SU-DHL-6 (cell line): Measurements from ENCODE around the gene CELF5.

Experiments
- H2AFZ ChIP-seq: fragments of 200-600 bp; sonication (generic); 2 replicates; pipeline ENCODE4 v1.6.1; 2014; ENCODE audit warnings: low read depth, mild to moderate bottlenecking, moderate library complexity, mixed read lengths, antibody characterized with exemption, low read length; ENCODE audit not compliant: severe bottlenecking
- H3F3A ChIP-seq: fragments of 200-600 bp; shearing (Covaris generic); 2 replicates; pipeline ENCODE4 v1.6.0; 2016; ENCODE audit warnings: antibody characterized with exemption, mild to moderate bottlenecking; ENCODE audit not compliant: insufficient read depth
- H3K27ac ChIP-seq: fragments of 200-600 bp; sonication (generic); 2 replicates; pipeline ENCODE4 v1.5.1; 2016; ENCODE audit warnings: low read depth, mild to moderate bottlenecking, low read length, moderate library complexity, mixed read lengths
- H3K27me3 ChIP-seq: fragments of 200-600 bp; sonication (generic), shearing (Covaris generic); 2 replicates; pipeline ENCODE4 v1.6.0; 2014; ENCODE audit warnings: mild to moderate bottlenecking, low read length
- H3K36me3 ChIP-seq: fragments of 200-600 bp; sonication (generic); 2 replicates; pipeline ENCODE4 v1.6.1; 2014; ENCODE audit warnings: mild to moderate bottlenecking, low read length, mixed read lengths
- H3K4me2 ChIP-seq: fragments of 300-600, 200-600 bp; shearing (Covaris generic), sonication (generic); 2 replicates; pipeline ENCODE4 v1.6.0; 2014; ENCODE audit warnings: low read length, low read depth, mild to moderate bottlenecking; ENCODE audit not compliant: poor library complexity, severe bottlenecking
- H3K4me3 ChIP-seq: fragments of 200-600 bp; sonication (generic); 2 replicates; pipeline ENCODE4 v1.5.1; 2014; ENCODE audit warnings: antibody characterized with exemption, low read length, mild to moderate bottlenecking, mixed read lengths; ENCODE audit not compliant: insufficient read depth, poor library complexity, severe bottlenecking
- H3K79me2 ChIP-seq: fragments of 200-600 bp; sonication (generic); 2 replicates; pipeline ENCODE4 v1.6.1; 2014; ENCODE audit warnings: mild to moderate bottlenecking, low read length, moderate library complexity; ENCODE audit not compliant: insufficient read depth
- H3K9ac ChIP-seq: fragments of 200-600 bp; sonication (generic); 2 replicates; pipeline ENCODE4 v1.7.0; 2014; ENCODE audit warnings: mild to moderate bottlenecking, low read length
- H3K9me2 ChIP-seq: fragments of 200-600 bp; sonication (generic); replicated peaks from 2 replicates; pipeline ENCODE4 v1.6.1; 2014; ENCODE audit warnings: low read length; ENCODE audit not compliant: insufficient read depth
- H3K9me3 ChIP-seq: fragments of 200-600 bp; sonication (generic); 2 replicates; pipeline ENCODE4 v1.6.1; 2014; ENCODE audit warnings: low read length, mixed read lengths; ENCODE audit not compliant: insufficient read depth
- H4K20me1 ChIP-seq: fragments of 200-600 bp; sonication (generic); 2 replicates; pipeline ENCODE4 v1.6.1; 2014; ENCODE audit warnings: low read depth, mild to moderate bottlenecking, antibody characterized with exemption, low read length, moderate library complexity, mixed read lengths
- CTCF ChIP-seq: fragments of 200-600 bp; sonication (generic); IDR thresholded peaks from one replicate; pipeline ENCODE4 v1.5.1; 2017; ENCODE audit warnings: antibody characterized with exemption, mild to moderate bottlenecking, low read length, moderate library complexity; ENCODE audit not compliant: insufficient read depth, poor library complexity, severe bottlenecking
- EZH2phosphoT487 ChIP-seq: fragments of 200-600 bp; sonication (generic), shearing (Covaris generic); conservative IDR thresholded peaks from 2 replicates; pipeline ENCODE4 v1.6.1; 2018; ENCODE audit warnings: mild to moderate bottlenecking, antibody characterized with exemption, low read length, moderate library complexity, mixed read lengths

Gene CELF5

GRCh38 chr19:3310711-3311110, 86.2 kb downstream of the CELF5 start:
- H3K4me2 ChIP-seq, result no peak overlapping the region
- TF ChIP-seq EZH2phosphoT487 (no peak), CTCF (no peak)
- H3K4me3 ChIP-seq, result no peak overlapping the region
- no peaks in the 10 kb centered on the region for H3K36me3 ChIP-seq
- no peaks in the 10 kb centered on the region for H3K27me3 ChIP-seq
- no peaks in the 10 kb centered on the region for H3F3A ChIP-seq
- no peaks in the 10 kb centered on the region for H3K79me2 ChIP-seq
- H3K9ac ChIP-seq, result no peak overlapping the region
- no peaks in the 10 kb centered on the region for H3K9me2 ChIP-seq
- no peaks in the 10 kb centered on the region for H4K20me1 ChIP-seq
- no peak overlapping the region for H2AFZ ChIP-seq
- H3K27ac ChIP-seq, result no peak overlapping the region
- no peaks in the 10 kb centered on the region for H3K9me3 ChIP-seq

- H4K20me1 ChIP-seq, result no peaks in the 10 kb centered on the region
- no peak overlapping the region for H3K9ac ChIP-seq
- no peaks in the 10 kb centered on the region for H3K79me2 ChIP-seq
- no peaks in the 10 kb centered on the region for H3F3A ChIP-seq
- no peak overlapping the region for H3K27ac ChIP-seq
- no peak overlapping the region for H3K4me3 ChIP-seq
- no peaks in the 10 kb centered on the region for H3K9me3 ChIP-seq
- TF ChIP-seq CTCF, result no peak
- no peak for TF ChIP-seq EZH2phosphoT487
- no peaks in the 10 kb centered on the region for H3K36me3 ChIP-seq
- no peaks in the 10 kb centered on the region for H3K27me3 ChIP-seq
- H3K4me2 ChIP-seq, result no peak overlapping the region
- no peak overlapping the region for H2AFZ ChIP-seq
- no peaks in the 10 kb centered on the region for H3K9me2 ChIP-seq
These were observed 88.7 kb downstream of the CELF5 start for GRCh38 chr19:3313199-3313575.

- H3F3A ChIP-seq, result no peaks in the 10 kb centered on the region
- no peak overlapping the region for H3K9ac ChIP-seq
- H3K4me3 ChIP-seq, result no peak overlapping the region
- H3K79me2 ChIP-seq, result no peaks in the 10 kb centered on the region
- H4K20me1 ChIP-seq, result no peaks in the 10 kb centered on the region
- H3K9me3 ChIP-seq, result no peaks in the 10 kb centered on the region
- no peaks in the 10 kb centered on the region for H3K27me3 ChIP-seq
- no peak overlapping the region for H3K27ac ChIP-seq
- no peaks in the 10 kb centered on the region for H3K9me2 ChIP-seq
- H3K36me3 ChIP-seq, result no peaks in the 10 kb centered on the region
- H3K4me2 ChIP-seq, result no peak overlapping the region
- no peak overlapping the region for H2AFZ ChIP-seq
- TF ChIP-seq CTCF (no peak), EZH2phosphoT487 (no peak)
These were observed 90.7 kb downstream of the CELF5 start for GRCh38 chr19:3314962-3315675.
